CD14-positive monocyte (primary cell): ENCODE results near the gene FAM110D. TPM values are rescaled to one million over a fixed set of nuclear protein-coding genes. Genes with fewer than 3 reads are reported as not detected.

ENCODE experiments used
- DNase-seq, 3 donors: peaks; one replicate each; pipeline ENCODE4 v3.0.0-alpha.2; 2011 to 2022
- H2AFZ ChIP-seq: 2 replicates; pipeline ENCODE4 v1.6.0; 2012; ENCODE audit warnings: mild to moderate bottlenecking, low read depth, low read length, inconsistent platforms; ENCODE audit not compliant: insufficient read depth, poor library complexity, severe bottlenecking
- H3K27ac ChIP-seq, 2 donors: 1 replicate in 1 of 2; 2 replicates in 1 of 2; pipeline ENCODE4 v1.5.1; 2012 to 2013; ENCODE audit warnings: low read length in 2 of 2, control low read depth in 1 of 2, inconsistent platforms in 1 of 2, low read depth in 1 of 2, mild to moderate bottlenecking in 1 of 2
- H3K27me3 ChIP-seq, 2 donors: one replicate each; pipeline versions ENCODE4 v1.6.0 to v1.6.1; 2011 to 2013; ENCODE audit warnings: low read length in 2 of 2; ENCODE audit not compliant: control insufficient read depth in 2 of 2, insufficient read depth in 2 of 2
- H3K36me3 ChIP-seq, 2 donors: replicated peaks in 1 of 2; 1 replicate in 1 of 2; 2 replicates in 1 of 2; pipeline versions ENCODE4 v1.5.1 to v1.6.1; 2012 to 2013; ENCODE audit warnings: low read length in 2 of 2, control low read depth in 1 of 2, inconsistent platforms in 1 of 2, mild to moderate bottlenecking in 1 of 2; ENCODE audit not compliant: insufficient read depth in 2 of 2, control insufficient read depth in 1 of 2
- H3K4me1 ChIP-seq, 2 donors: 1 replicate in 1 of 2; 2 replicates in 1 of 2; pipeline versions ENCODE4 v1.5.1 to v1.6.1; 2012 to 2013; ENCODE audit warnings: low read length in 2 of 2, control low read depth in 1 of 2, inconsistent platforms in 1 of 2, mild to moderate bottlenecking in 1 of 2, moderate library complexity in 1 of 2; ENCODE audit not compliant: insufficient read depth in 2 of 2, control insufficient read depth in 1 of 2
- H3K4me2 ChIP-seq: replicated peaks from 2 replicates; pipeline ENCODE3; 2012; ENCODE audit warnings: low read length, moderate library complexity, mild to moderate bottlenecking; ENCODE audit not compliant: poor library complexity, severe bottlenecking; ENCODE audit errors: extremely low read depth
- H3K4me3 ChIP-seq, 3 experiments: fragments of 200-600 bp in 1 of 3; sonication (generic) in 1 of 3; replicated peaks in 1 of 3; 1 replicate in 2 of 3; 2 replicates in 1 of 3; pipeline ENCODE4 v1.5.1; 2011 to 2013; ENCODE audit warnings: low read length in 3 of 3, mild to moderate bottlenecking in 3 of 3, control low read depth in 2 of 3, low read depth in 2 of 3, inconsistent platforms in 1 of 3, moderate library complexity in 1 of 3
- H3K79me2 ChIP-seq: 2 replicates; pipeline ENCODE4 v1.6.0; 2012; ENCODE audit warnings: mild to moderate bottlenecking, control low read depth, inconsistent platforms, low read length, moderate library complexity; ENCODE audit not compliant: insufficient read depth
- H3K9ac ChIP-seq: 2 replicates; pipeline ENCODE4 v1.6.0; 2017; ENCODE audit warnings: low read length, mild to moderate bottlenecking; ENCODE audit not compliant: insufficient read depth, poor library complexity, severe bottlenecking
- H3K9me3 ChIP-seq, 2 donors: replicated peaks in 1 of 2; 1 replicate in 1 of 2; 2 replicates in 1 of 2; pipeline versions ENCODE4 v1.5.1 to v1.6.1; 2012 to 2013; ENCODE audit warnings: low read length in 2 of 2, control low read depth in 1 of 2; ENCODE audit not compliant: control insufficient read depth in 1 of 2, insufficient read depth in 1 of 2
- H4K20me1 ChIP-seq: 2 replicates; pipeline ENCODE4 v1.6.0; 2012; ENCODE audit warnings: mild to moderate bottlenecking, low read length, control low read depth, moderate library complexity; ENCODE audit not compliant: insufficient read depth
- H3K27ac Mint-ChIP-seq, 7 donors: one replicate each; pipeline ENCODE4 v1.8.0; 2020; ENCODE audit warnings: mild to moderate bottlenecking in 7 of 7, mixed read lengths in 7 of 7, moderate library complexity in 6 of 7, inconsistent platforms in 2 of 7
- H3K27me3 Mint-ChIP-seq, 3 donors: one replicate each; pipeline ENCODE4 v1.8.0; 2021 to 2022; ENCODE audit warnings: low read depth in 3 of 3, mild to moderate bottlenecking in 3 of 3, mixed read lengths in 3 of 3, moderate library complexity in 3 of 3, inconsistent platforms in 1 of 3
- H3K36me3 Mint-ChIP-seq, 2 donors: one replicate each; pipeline ENCODE4 v1.8.0; 2020; ENCODE audit warnings: mixed read lengths in 2 of 2, inconsistent platforms in 1 of 2, mild to moderate bottlenecking in 1 of 2
- H3K4me1 Mint-ChIP-seq: one replicate; pipeline ENCODE4 v1.8.0; 2020; ENCODE audit warnings: mild to moderate bottlenecking, mixed read lengths
- H3K4me3 Mint-ChIP-seq, 2 donors: one replicate each; pipeline ENCODE4 v1.8.0; 2020; ENCODE audit warnings: mild to moderate bottlenecking in 2 of 2, mixed read lengths in 2 of 2, moderate library complexity in 1 of 2
- H3K9me3 Mint-ChIP-seq, 7 donors: one replicate each; pipeline ENCODE4 v1.8.0; 2020 to 2022; ENCODE audit warnings: mixed read lengths in 7 of 7, mild to moderate bottlenecking in 6 of 7, moderate library complexity in 6 of 7, inconsistent platforms in 2 of 7
- WGBS: methylation state at CpG from one replicate; pipeline ENCODE4 v1.1.5; 2013; ENCODE audit warnings: missing lambda C conversion rate; ENCODE audit not compliant: insufficient coverage; 5-methylcytosine and 5-hydroxymethylcytosine counted together
- intact Hi-C, 2 donors: fragments of 100-400 bp; cut with micrococcal nuclease; formaldehyde crosslinking; loops; one replicate each; pipeline versions ENCODE4 v1.15.0 to v1.15.1; 2023
- polyA plus RNA-seq, 3 donors: library from polyadenylated mRNA; depleted of rRNA in 1 of 3; unstranded in 2 of 3; stranded (reverse) in 1 of 3; fragments of 300-500 nt in 2 of 3; fragments of >200 nt in 1 of 3; fragmentation: Illumina TruSeq in 2 of 3; gene quantifications; 1 replicate in 2 of 3; 2 replicates in 1 of 3; pipeline ENCODE4 v1.2.3, GENCODE V29; 2012 to 2021
- TF ChIP-seq, protein P1 (sequence below): fragments of 200-600 bp; IDR thresholded peaks from one replicate; pipeline ENCODE4 v1.8.0; 2022; ENCODE audit warnings: antibody characterized with exemption, mild to moderate bottlenecking

Gene FAM110D
- polyA plus RNA-seq, 3 donors: not detected

- no peaks in the 10 kb centered on the region for H4K20me1 ChIP-seq
- TF ChIP-seq, protein P1, sequence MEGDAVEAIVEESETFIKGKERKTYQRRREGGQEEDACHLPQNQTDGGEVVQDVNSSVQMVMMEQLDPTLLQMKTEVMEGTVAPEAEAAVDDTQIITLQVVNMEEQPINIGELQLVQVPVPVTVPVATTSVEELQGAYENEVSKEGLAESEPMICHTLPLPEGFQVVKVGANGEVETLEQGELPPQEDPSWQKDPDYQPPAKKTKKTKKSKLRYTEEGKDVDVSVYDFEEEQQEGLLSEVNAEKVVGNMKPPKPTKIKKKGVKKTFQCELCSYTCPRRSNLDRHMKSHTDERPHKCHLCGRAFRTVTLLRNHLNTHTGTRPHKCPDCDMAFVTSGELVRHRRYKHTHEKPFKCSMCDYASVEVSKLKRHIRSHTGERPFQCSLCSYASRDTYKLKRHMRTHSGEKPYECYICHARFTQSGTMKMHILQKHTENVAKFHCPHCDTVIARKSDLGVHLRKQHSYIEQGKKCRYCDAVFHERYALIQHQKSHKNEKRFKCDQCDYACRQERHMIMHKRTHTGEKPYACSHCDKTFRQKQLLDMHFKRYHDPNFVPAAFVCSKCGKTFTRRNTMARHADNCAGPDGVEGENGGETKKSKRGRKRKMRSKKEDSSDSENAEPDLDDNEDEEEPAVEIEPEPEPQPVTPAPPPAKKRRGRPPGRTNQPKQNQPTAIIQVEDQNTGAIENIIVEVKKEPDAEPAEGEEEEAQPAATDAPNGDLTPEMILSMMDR: no peak
- no peaks in the 10 kb centered on the region for H3K79me2 ChIP-seq
- no CpG with 5 or more reads among the region's 5 CpGs for WGBS
- no peak overlapping the region for H3K9ac ChIP-seq
- H3K4me2 ChIP-seq: no peak overlapping the region
- Mint-ChIP-seq H3K27ac (no peak overlapping the region), H3K4me1 (no peaks in the 10 kb centered on the region), H3K27me3 (peaks cover 3 to 6% (median 6%) of the 10 kb centered on the region in 3 donors), H3K4me3 (no peak overlapping the region), H3K36me3 (no peaks in the 10 kb centered on the region), H3K9me3 (no peaks in the 10 kb centered on the region)
- DNase-seq: no peak
- no peaks in the 10 kb centered on the region for H3K36me3 ChIP-seq
- H3K27ac ChIP-seq: no peak overlapping the region
- no peaks in the 10 kb centered on the region for H3K27me3 ChIP-seq
- H2AFZ ChIP-seq: no peak overlapping the region
- H3K4me1 ChIP-seq: no peaks in the 10 kb centered on the region
- no peak overlapping the region for H3K4me3 ChIP-seq
- intact Hi-C loops: no loop called here
- no peaks in the 10 kb centered on the region for H3K9me3 ChIP-seq
These were observed 53.8 kb downstream of the FAM110D start for GRCh38 chr1:26212726-26213125.

DNA sequence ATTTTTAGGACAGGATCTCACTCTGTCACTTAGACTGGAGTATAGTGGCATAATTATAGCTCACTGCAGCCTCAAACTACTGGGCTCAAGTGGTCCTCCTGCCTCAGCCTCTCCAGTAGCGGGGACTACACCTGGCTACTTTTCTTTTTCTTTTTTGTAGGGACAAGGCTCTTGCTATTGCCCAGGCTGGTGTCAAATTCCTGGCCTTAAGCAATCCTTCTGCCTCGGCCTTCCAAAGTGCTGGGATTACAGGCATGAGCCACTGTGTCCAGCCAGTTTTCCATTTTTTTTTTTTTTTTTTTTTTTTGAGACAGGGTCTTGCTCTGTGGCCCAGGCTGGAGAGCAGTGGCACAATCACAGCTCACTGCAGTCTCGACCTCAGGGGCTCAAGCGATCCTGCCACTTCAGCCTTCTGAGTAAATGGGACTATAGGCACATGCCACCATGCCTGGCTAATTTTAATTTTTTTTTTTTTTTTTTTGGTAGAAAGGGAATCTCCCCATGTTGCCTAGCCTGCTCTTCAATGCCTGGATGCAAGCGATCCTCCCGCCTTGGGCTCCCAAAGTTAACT is 54.5 kb downstream of the FAM110D start:
- TF ChIP-seq, protein P1: no peak
- no peak for DNase-seq

More for the DNA sequence above, 54.5 kb downstream of the FAM110D start:
- Histone ChIP-seq H2AFZ (no peak overlapping the region), H3K4me3 (no peak overlapping the region), H3K27ac (no peak overlapping the region), H3K9me3 (no peaks in the 10 kb centered on the region), H3K4me1 (no peaks in the 10 kb centered on the region), H3K27me3 (no peaks in the 10 kb centered on the region), H4K20me1 (no peaks in the 10 kb centered on the region), H3K79me2 (no peaks in the 10 kb centered on the region), H3K9ac (no peak overlapping the region), H3K36me3 (no peaks in the 10 kb centered on the region), H3K4me2 (no peak overlapping the region)
- Mint-ChIP-seq H3K4me3 (no peak overlapping the region), H3K9me3 (no peaks in the 10 kb centered on the region), H3K36me3 (no peaks in the 10 kb centered on the region), H3K4me1 (no peaks in the 10 kb centered on the region), H3K27me3 (peaks cover 3 to 6% (median 6%) of the 10 kb centered on the region in 3 donors), H3K27ac (no peak overlapping the region)
- intact Hi-C loops: no loop called here
- WGBS: 90% methylated on average over 2 of the region's 6 CpGs

Other genes with a start within 250 kb of the FAM110D start
- gene PAFAH2, start 161.0 kb upstream of the FAM110D start, polyA plus RNA-seq: 1 to 10 TPM; 6.4 to 9.2 (median 6.8) TPM
- not detected for gene EXTL1, start 137.3 kb upstream of the FAM110D start, polyA plus RNA-seq
- gene SLC30A2, start 113.0 kb upstream of the FAM110D start, polyA plus RNA-seq: not detected
- gene TRIM63, start 91.4 kb upstream of the FAM110D start, polyA plus RNA-seq: under 1 TPM in 1 of 3 donors, not detected in 2; 0.09 TPM
- gene PDIK1L, start 47.3 kb upstream of the FAM110D start, polyA plus RNA-seq: 1 to 10 TPM; 1.2 to 2.5 (median 2.3) TPM
- not detected for gene C1orf232, start 9.9 kb downstream of the FAM110D start, polyA plus RNA-seq
- 10 to 100 TPM; 23.6 to 36.5 (median 27.8) TPM for gene ZNF593, start 10.8 kb downstream of the FAM110D start, polyA plus RNA-seq
- gene ZNF593OS, start 12.8 kb downstream of the FAM110D start, polyA plus RNA-seq: under 1 TPM in 2 of 3 donors, not detected in 1; 0.50 to 0.59 TPM
- gene CNKSR1, start 18.4 kb downstream of the FAM110D start, polyA plus RNA-seq: 1 to 10 TPM in 1 of 3 donors, not detected in 2; 1.4 TPM
- not detected for gene CATSPER4, start 31.5 kb downstream of the FAM110D start, polyA plus RNA-seq
- gene CEP85, start 75.1 kb downstream of the FAM110D start, polyA plus RNA-seq: 10 to 100 TPM in 2 of 3 donors, 1 to 10 TPM in 1; 8.2 to 32.5 (median 10.9) TPM
- gene SH3BGRL3, start 121.0 kb downstream of the FAM110D start, polyA plus RNA-seq: 1,000 to 10,000 TPM in 2 of 3 donors, 100 to 1,000 TPM in 1; 478 to 1,744 (median 1,706) TPM
- gene UBXN11, start 147.6 kb downstream of the FAM110D start, polyA plus RNA-seq: 100 to 1,000 TPM in 1 of 3 donors, 10 to 100 TPM in 2; 48.0 to 885 (median 52.1) TPM
- 1,000 to 10,000 TPM in 2 of 3 donors, 100 to 1,000 TPM in 1; 851 to 4,047 (median 2,617) TPM for gene CD52, start 158.9 kb downstream of the FAM110D start, polyA plus RNA-seq
- gene CRYBG2, start 195.1 kb downstream of the FAM110D start, polyA plus RNA-seq: under 1 TPM in 1 of 3 donors, not detected in 2; 0.52 TPM
- not detected for gene ZNF683, start 213.7 kb downstream of the FAM110D start, polyA plus RNA-seq